Skeletal muscle tissue (tissue), 4 donors: Measurements from ENCODE around the gene MRPS33. TPM values are rescaled to one million over a fixed set of nuclear protein-coding genes. Genes with fewer than 3 reads are reported as not detected.
"Not testable (repeated sequence)": the region's sequence is repeated elsewhere in the genome, so short reads cannot be mapped to it uniquely, and the experiment has no call there.

ENCODE experiments used
- H3K27ac ChIP-seq: one replicate; pipeline ENCODE4 v1.7.0; 2013; ENCODE audit warnings: mild to moderate bottlenecking, low read depth, low read length, inconsistent platforms
- H3K27me3 ChIP-seq, 3 donors: one replicate each; pipeline ENCODE4 v1.7.0; 2013; ENCODE audit warnings: low read length in 3 of 3; ENCODE audit not compliant: control insufficient read depth in 3 of 3, insufficient read depth in 3 of 3
- H3K36me3 ChIP-seq, 3 donors: one replicate each; pipeline ENCODE4 v1.7.0; 2013; ENCODE audit warnings: low read length in 3 of 3; ENCODE audit not compliant: control insufficient read depth in 3 of 3, insufficient read depth in 3 of 3
- H3K4me1 ChIP-seq, 3 donors: one replicate each; pipeline ENCODE4 v1.7.0; 2013; ENCODE audit warnings: low read length in 3 of 3, mild to moderate bottlenecking in 3 of 3; ENCODE audit not compliant: control insufficient read depth in 3 of 3, insufficient read depth in 3 of 3
- H3K4me3 ChIP-seq, 3 donors: one replicate each; pipeline ENCODE4 v1.7.0; 2013; ENCODE audit warnings: low read length in 3 of 3
- H3K9ac ChIP-seq, 3 donors: one replicate each; pipeline ENCODE4 v1.7.0; 2013; ENCODE audit warnings: low read length in 3 of 3, mild to moderate bottlenecking in 3 of 3, moderate library complexity in 2 of 3, low read depth in 1 of 3
- H3K9me3 ChIP-seq, 3 donors: one replicate each; pipeline ENCODE4 v1.7.0; 2013; ENCODE audit warnings: low read length in 3 of 3; ENCODE audit not compliant: control insufficient read depth in 3 of 3
- total RNA-seq: library from RNA; depleted of rRNA; stranded (reverse); fragments of >200 nt; gene quantifications from one replicate; pipeline ENCODE4 v1.2.3, GENCODE V29; 2014
- donor health status: Osteomylitis.

The MRPS33 gene
- total RNA-seq, 1 donor from 2014 or later: 31.8 TPM

DNA sequence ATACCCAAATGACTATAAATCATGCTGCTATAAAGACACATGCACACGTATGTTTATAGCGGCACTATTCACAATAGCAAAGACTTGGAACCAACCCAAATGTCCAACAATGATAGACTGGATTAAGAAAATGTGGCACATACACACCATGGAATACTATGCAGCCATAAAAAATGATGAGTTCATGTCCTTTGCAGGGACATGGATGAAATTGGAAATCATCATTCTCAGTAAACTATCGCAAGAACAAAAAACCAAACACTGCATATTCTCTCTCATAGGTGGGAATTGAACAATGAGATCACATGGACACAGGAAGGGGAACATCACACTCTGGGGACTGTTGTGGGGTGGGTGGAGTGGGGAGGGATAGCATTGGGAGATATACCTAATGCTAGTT is 23.3 kb upstream of the MRPS33 start:
- not testable (repeated sequence) for H3K27me3 ChIP-seq, H3K27ac ChIP-seq, H3K4me3 ChIP-seq, H3K36me3 ChIP-seq, H3K4me1 ChIP-seq, H3K9me3 ChIP-seq, H3K9ac ChIP-seq

DNA sequence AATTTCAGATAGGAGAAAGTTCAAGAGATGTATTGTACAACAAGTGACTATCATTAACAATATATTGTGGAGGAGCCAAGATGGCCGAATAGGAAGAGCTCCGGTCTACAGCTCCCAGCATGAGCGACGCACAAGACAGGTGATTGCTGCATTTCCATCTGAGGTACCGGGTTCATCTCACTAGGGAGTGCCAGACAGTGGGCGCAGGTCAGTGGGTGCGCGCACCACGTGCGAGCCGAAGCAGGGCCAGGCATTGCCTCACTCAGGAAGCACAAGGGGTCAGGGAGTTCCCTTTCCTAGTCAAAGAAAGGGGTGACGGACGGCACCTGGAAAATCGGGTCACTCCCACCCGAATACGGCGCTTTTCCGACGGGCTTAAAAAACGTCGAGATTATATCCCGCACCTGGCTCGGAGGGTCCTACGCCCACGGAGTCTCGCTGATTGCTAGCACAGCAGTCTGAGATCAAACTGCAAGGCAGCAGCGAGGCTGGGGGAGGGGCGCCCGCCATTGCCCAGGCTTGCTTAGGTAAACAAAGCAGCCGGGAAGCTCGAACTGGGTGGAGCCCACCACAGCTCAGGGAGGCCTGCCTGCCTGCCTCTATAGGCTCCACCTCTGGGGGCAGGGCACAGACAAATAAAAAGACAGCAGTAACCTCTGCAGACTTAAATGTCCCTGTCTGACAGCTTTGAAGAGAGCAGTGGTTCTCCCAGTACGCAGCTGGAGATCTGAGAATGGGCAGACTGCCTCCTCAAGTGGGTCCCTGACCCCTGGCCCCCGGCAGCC is 18.0 kb upstream of the MRPS33 start:
- not testable (repeated sequence) for H3K27me3 ChIP-seq, H3K4me3 ChIP-seq, H3K4me1 ChIP-seq, H3K9me3 ChIP-seq, H3K36me3 ChIP-seq, H3K27ac ChIP-seq, H3K9ac ChIP-seq

DNA sequence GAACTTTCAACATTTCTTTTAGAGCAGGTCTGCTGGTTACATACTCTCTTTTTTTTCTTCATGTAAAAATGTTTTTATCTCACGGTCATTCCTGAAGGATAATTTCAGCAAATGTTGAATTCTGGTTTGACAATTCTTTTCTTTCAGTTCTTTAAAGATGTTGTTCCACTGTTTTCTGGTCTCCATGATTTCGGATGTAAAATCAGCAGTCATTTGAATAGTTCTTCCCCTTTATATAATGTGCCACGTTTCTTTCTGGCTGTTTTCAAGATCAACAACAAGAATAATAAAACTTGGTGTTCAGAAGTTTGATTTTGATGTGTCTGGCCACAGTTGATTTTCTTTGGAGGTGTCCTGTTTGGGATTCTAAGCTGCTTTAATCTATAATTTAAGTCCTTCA is 14.0 kb upstream of the MRPS33 start:
- Histone ChIP-seq H3K36me3 (no peaks in the 10 kb centered on the region), H3K9ac (no peak overlapping the region), H3K27ac (no peak overlapping the region), H3K27me3 (peaks cover 0 to 3% (median 0%) of the 10 kb centered on the region in 3 donors), H3K9me3 (peaks cover 0 to 5% (median 3%) of the 10 kb centered on the region in 3 donors), H3K4me1 (no peaks in the 10 kb centered on the region), H3K4me3 (no peak overlapping the region)

DNA sequence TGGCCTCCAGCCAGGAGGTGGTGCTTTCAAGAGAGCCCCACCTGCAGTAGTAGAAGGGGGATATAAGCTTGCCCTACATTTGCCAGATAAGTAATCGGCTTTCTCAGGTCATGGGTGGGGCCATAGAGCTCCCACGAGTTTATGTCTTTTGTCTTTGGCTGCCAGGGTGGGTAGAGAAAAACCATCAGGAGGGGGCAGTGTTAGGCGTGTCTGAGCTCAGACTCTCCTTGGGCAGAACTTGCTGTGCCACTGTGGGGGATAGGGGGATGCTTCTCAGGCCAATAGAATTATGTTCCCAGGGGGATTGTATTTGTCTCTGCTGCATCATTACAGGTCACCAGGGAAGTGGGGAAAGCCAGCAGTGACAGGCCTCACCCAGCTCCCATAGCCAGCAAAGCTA is 12.3 kb upstream of the MRPS33 start:
- no peaks in the 10 kb centered on the region for H3K4me1 ChIP-seq
- no peaks in the 10 kb centered on the region for H3K36me3 ChIP-seq
- H3K27me3 ChIP-seq: peaks cover 0 to 3% (median 0%) of the 10 kb centered on the region in 3 donors
- H3K27ac ChIP-seq: no peak overlapping the region
- H3K9me3 ChIP-seq: peaks cover 0 to 5% (median 3%) of the 10 kb centered on the region in 3 donors
- H3K9ac ChIP-seq: no peak overlapping the region
- H3K4me3 ChIP-seq: no peak overlapping the region

- H3K27ac ChIP-seq: no peak overlapping the region
- peaks cover 0 to 3% (median 0%) of the 10 kb centered on the region in 3 donors for H3K27me3 ChIP-seq
- H3K9ac ChIP-seq: no peak overlapping the region
Observed at GRCh38 chr7:141024668-141025067, 9.9 kb upstream of the MRPS33 start.

GRCh38 chr7:141023295-141023694 is 8.5 kb upstream of the MRPS33 start:
- no peak overlapping the region for H3K27ac ChIP-seq
- H3K27me3 ChIP-seq: peaks cover 0 to 3% (median 0%) of the 10 kb centered on the region in 3 donors
- no peaks in the 10 kb centered on the region for H3K36me3 ChIP-seq
- no peaks in the 10 kb centered on the region for H3K4me1 ChIP-seq
- no peak overlapping the region for H3K4me3 ChIP-seq
- peaks cover 0 to 5% (median 3%) of the 10 kb centered on the region in 3 donors for H3K9me3 ChIP-seq
- no peak overlapping the region for H3K9ac ChIP-seq

More at GRCh38 chr7:141024668-141025067, 9.9 kb upstream of the MRPS33 start:
- no peaks in the 10 kb centered on the region for H3K36me3 ChIP-seq
- H3K9me3 ChIP-seq: peaks cover 0 to 5% (median 3%) of the 10 kb centered on the region in 3 donors
- H3K4me3 ChIP-seq: no peak overlapping the region
- no peaks in the 10 kb centered on the region for H3K4me1 ChIP-seq

DNA sequence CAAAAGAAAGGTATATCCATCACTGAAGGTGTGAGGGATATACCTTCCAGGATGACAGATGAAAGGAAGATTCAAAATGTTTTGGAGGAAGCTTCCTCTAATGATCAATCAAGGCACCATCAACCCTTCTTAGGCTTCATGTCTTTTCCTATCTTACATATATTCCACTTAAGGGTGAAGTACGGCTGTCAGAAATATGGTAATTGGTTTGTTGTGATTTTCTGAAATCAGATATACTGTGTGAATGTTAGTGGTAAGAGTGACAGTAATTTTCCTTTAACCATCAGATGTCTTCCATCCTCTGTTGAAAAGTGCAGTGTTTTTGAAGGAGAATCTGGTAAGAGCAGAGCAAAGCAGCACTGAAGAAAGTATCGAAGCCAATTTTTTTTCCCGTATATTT is 2.8 kb upstream of the MRPS33 start:
- H3K27me3 ChIP-seq: no peaks in the 10 kb centered on the region
- H3K4me3 ChIP-seq: no peak overlapping the region
- H3K9me3 ChIP-seq: peaks cover 0 to 3% (median 0%) of the 10 kb centered on the region in 3 donors
- no peak overlapping the region for H3K27ac ChIP-seq
- no peak overlapping the region for H3K9ac ChIP-seq
- peaks cover 11 to 17% (median 13%) of the 10 kb centered on the region in 3 donors for H3K4me1 ChIP-seq
- no peaks in the 10 kb centered on the region for H3K36me3 ChIP-seq

DNA sequence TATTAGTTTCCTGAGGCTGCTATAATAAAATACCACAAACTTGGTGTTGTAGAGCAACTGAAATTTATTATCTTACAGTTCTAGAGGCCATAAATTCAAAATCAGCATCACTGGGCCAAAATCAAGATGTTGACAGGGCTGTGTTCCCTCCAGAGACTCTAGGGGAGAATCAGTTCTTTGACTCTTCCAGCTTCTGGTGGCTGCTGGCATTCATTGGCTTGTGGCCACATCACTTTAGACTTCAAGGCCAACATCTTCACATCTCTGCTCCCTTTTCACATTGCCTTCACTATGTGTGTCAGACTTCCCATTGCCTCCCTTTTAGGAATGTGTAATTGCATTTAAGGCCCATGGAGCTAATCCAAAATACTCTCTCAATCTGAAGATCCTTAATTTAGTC is 1.6 kb upstream of the MRPS33 start:
- Histone ChIP-seq H3K9me3 (peaks cover 0 to 3% (median 0%) of the 10 kb centered on the region in 3 donors), H3K4me3 (no peak overlapping the region), H3K9ac (no peak overlapping the region), H3K27ac (no peak overlapping the region), H3K36me3 (no peaks in the 10 kb centered on the region), H3K4me1 (peaks cover 11 to 17% (median 13%) of the 10 kb centered on the region in 3 donors), H3K27me3 (no peaks in the 10 kb centered on the region)

- Histone ChIP-seq H3K4me3 (peak overlapping the region; percentile 92 to 95 (median 95)), H3K27ac (peak overlapping the region; percentile 83), H3K9me3 (peaks cover 0 to 3% (median 0%) of the 10 kb centered on the region in 3 donors), H3K27me3 (no peaks in the 10 kb centered on the region), H3K36me3 (peaks cover 0 to 8% (median 0%) of the 10 kb centered on the region in 3 donors), H3K4me1 (peaks cover 11 to 22% (median 13%) of the 10 kb centered on the region in 3 donors), H3K9ac (peak overlapping the region; percentile 81 to 91 (median 89))
Observed at GRCh38 chr7:141014125-141014523, 628 bp downstream of the MRPS33 start.

DNA sequence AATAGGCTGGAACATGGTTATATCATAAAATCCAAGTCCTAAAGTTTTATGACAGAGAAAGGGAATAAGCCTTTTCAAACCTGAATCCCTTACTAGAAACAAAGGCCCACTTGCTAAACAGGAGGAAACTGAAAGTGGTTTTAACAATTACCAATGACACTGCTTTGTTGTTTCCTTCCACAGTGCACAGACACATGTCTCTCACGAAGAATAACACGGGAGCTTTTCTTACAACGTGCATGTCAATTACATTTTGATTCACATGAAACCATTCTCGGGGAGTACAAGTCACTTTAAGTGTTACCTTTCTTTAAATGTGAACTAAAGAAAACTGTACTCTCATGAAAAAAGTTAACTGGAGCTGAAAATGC is 1.4 kb downstream of the MRPS33 start:
- Histone ChIP-seq H3K27me3 (no peaks in the 10 kb centered on the region), H3K36me3 (peaks cover 0 to 9% (median 2%) of the 10 kb centered on the region in 3 donors), H3K4me3 (peak overlapping the region in 2 of 3 donors; percentile 95), H3K9ac (peak overlapping the region in 1 of 3 donors; percentile 81), H3K9me3 (peaks cover 0 to 3% (median 0%) of the 10 kb centered on the region in 3 donors), H3K4me1 (peaks cover 11 to 22% (median 13%) of the 10 kb centered on the region in 3 donors), H3K27ac (no peak overlapping the region)
